H4 (cell line): ENCODE data around the gene ZMYND10. TPM values are rescaled to one million over a fixed set of nuclear protein-coding genes. Genes with fewer than 3 reads are reported as not detected.

Experiments
- DNase-seq: peaks from one replicate; pipeline ENCODE4 v3.0.0-alpha.2; 2015; ENCODE audit warnings: low spot score
- total RNA-seq: library from RNA; depleted of rRNA; stranded (reverse); fragments of >200 nt; shearing (Covaris generic); gene quantifications from 2 replicates; pipeline ENCODE4 v1.2.3, GENCODE V29; 2014; rRNA removed

The ZMYND10 gene
- 0.08 TPM in 1 of 2 replicates, not detected in the other for total RNA-seq

- DNase-seq: no peak
Measured at GRCh38 chr3:50345586-50346234, at the start of gene ZMYND10. Gene ZMYND10 (minus strand): TSS chr3:50345732. CDS start chr3:50345579, 153 bp downstream.

GRCh38 chr3:50393061-50393460 is 47.5 kb upstream of the ZMYND10 start:
- DNase-seq: no peak

- DNase-seq: no peak
Measured at GRCh38 chr3:50392101-50392715, 46.7 kb upstream of the ZMYND10 start.

- no peak for DNase-seq
Measured at GRCh38 chr3:50390508-50391224, 45.1 kb upstream of the ZMYND10 start.

- DNase-seq: no peak
Measured at GRCh38 chr3:50389414-50389767, 43.9 kb upstream of the ZMYND10 start.

GRCh38 chr3:50388720-50389413 is 43.3 kb upstream of the ZMYND10 start:
- DNase-seq: no peak

- no peak for DNase-seq
Measured at GRCh38 chr3:50388016-50388719, 42.6 kb upstream of the ZMYND10 start.

- DNase-seq: no peak
Measured at GRCh38 chr3:50385754-50386153, 40.2 kb upstream of the ZMYND10 start.

- DNase-seq: no peak
Measured at GRCh38 chr3:50383750-50384149, 38.2 kb upstream of the ZMYND10 start.

- no peak for DNase-seq
Measured at GRCh38 chr3:50382722-50383121, 37.2 kb upstream of the ZMYND10 start.

- no peak for DNase-seq
Measured at GRCh38 chr3:50381383-50381782, 35.9 kb upstream of the ZMYND10 start.

GRCh38 chr3:50380405-50381085 is 35.0 kb upstream of the ZMYND10 start:
- no peak for DNase-seq

- no peak for DNase-seq
Measured at GRCh38 chr3:50378757-50379156, 33.2 kb upstream of the ZMYND10 start.

- no peak for DNase-seq
Measured at GRCh38 chr3:50378024-50378423, 32.5 kb upstream of the ZMYND10 start.

- no peak for DNase-seq
Measured at GRCh38 chr3:50375258-50375931, 29.9 kb upstream of the ZMYND10 start.

- DNase-seq: no peak
Measured at GRCh38 chr3:50374363-50375257, 29.1 kb upstream of the ZMYND10 start.

GRCh38 chr3:50373146-50374051 is 27.9 kb upstream of the ZMYND10 start:
- DNase-seq: no peak

GRCh38 chr3:50372349-50372748 is 26.8 kb upstream of the ZMYND10 start:
- no peak for DNase-seq
